NCI-H82 treated with DMSO at 0.1 percent for 48 hours (cell line): ENCODE measurements around the gene KLF2.

Source experiments
- DNase-seq: peaks from one replicate; lab custom pipeline; 2025; ENCODE audit not compliant: unreplicated experiment; lab: John Stamatoyannopoulos, UW

The KLF2 gene

DNA sequence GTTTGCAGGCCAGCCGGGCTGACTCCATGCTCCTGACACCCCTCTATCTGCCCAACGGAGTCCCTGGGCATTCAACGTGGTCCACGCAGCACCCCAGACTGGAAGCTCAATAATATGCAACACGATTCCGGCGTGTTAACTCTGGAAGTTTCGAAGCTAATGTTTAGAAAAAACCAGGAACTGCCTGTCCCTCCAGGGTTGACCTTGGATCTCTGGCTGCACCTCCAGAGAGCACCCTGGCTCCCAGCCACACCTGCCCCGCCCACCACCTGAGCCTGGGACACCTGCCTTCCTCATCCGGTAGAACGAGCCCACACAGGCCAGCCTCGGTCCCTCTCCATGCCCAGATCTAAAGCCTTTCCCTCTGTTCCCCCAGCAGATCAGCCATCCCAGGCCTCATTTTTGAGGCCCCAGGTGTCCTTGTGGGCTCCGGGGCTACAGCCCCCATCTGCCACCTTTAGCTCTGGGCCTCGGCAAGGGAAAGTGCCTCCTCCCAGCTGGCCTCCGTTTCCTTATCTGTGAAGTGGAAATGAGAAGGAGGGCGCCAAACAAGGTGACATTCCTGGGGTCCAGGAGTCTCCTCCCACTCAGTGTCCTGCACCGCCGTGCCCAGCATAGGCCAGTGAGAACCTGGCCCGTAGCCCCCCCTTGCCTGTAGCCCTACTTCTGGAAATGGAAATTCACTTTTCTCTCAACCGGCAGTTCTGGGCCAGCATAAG is 38.7 kb downstream of the KLF2 start:
- no peak for DNase-seq

DNA sequence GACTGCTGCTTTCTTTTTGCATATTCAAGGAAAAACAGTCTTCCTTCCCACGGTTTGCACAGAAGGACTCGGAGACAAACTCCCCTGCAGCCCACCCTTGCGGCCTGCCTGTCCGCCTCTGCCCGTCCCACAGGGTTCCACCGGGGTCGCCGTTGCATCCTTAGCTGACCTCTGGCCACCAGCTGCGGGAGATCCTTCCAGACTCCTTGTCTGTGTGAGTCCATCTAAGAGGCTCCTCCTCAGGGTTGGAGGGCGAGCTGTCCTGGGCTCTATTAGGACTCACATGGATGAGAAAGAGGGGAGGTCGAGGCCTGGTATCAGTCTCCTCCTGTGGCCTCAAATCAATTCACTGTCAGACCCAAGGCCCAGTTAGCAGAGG is 39.2 kb downstream of the KLF2 start:
- no peak for DNase-seq

DNA sequence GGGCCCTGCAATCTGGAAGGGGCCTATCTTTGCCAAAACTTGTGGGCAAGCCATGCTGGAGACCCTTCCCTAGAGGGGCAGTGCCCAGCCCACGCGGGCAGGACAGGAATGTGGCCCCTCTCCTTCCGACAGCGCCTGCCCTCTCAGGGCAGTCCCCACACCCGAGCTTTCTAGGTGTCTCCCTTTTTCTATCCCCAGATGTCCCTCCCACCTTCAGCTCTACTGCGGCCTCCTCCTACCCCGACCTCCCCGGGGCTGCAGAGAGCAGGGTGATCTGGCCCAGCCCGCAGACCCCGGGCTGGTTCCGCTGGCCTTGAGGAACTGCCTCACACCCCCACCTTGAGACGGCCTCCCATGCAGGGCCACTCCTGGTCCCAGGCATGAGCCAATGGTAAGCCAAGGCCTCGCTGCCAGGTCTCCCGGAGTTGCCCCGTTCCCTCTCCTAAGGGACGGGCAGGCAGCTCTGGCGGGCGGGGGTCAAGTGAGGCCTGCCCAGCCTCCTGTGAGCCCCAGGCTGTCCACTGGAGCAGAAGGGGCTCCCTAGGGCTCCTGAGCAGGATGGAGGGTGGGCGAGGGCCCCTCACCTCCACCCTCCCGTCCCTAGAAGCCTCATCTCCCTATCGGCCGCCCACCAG is 39.7 kb downstream of the KLF2 start:
- no peak for DNase-seq

DNA sequence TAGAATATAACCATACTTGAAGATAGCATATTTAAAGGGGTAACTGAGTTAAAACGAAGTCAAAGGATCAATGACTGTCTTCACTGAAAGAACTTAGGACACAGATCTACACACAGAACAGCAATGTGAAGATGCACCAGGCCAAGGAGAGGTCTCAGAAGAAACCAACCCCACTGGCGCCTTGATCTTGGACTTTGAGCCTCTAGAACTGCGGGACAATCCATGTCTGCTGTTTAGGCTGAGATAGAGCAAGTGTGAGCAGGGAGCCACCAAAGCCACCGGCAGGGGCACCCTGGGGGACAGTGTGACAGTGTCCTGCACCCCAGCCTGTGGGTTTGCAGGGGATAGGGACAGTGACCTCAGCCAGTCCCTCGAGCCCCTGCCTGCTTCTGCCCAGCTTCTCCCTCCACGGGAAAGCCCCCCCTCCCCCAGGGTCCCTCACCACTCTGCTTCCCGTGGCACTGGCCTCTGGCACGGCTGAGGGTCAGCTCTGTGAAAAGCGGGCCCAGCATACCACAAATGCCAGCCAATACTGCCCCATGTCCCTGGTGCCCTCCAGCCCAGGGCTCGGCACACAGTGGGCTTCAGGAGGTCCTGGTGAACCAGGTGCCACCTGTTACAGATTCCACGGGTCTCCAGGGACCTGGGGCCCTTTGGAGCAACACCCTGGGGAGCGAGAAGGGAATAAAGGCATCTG is 40.8 kb downstream of the KLF2 start:
- DNase-seq: no peak

DNA sequence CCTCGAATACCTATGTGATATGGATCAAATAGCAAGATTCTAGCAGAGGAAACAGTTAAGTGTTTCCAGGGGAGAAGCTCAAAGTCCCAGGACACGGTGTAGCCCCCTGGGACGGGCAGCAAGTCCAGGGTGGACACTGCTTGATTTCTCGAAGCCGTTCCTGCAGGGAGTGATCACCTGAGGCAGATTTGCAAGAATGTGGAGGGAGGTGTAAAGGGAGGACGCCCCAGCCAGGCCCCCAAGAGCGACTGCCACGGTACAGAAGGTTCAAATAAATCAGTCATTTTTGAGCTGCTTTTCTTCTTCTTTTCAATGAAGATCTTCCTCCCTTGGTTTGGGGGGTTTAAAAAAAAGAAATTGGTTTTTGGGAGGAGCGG is 41.4 kb downstream of the KLF2 start:
- no peak for DNase-seq

DNA sequence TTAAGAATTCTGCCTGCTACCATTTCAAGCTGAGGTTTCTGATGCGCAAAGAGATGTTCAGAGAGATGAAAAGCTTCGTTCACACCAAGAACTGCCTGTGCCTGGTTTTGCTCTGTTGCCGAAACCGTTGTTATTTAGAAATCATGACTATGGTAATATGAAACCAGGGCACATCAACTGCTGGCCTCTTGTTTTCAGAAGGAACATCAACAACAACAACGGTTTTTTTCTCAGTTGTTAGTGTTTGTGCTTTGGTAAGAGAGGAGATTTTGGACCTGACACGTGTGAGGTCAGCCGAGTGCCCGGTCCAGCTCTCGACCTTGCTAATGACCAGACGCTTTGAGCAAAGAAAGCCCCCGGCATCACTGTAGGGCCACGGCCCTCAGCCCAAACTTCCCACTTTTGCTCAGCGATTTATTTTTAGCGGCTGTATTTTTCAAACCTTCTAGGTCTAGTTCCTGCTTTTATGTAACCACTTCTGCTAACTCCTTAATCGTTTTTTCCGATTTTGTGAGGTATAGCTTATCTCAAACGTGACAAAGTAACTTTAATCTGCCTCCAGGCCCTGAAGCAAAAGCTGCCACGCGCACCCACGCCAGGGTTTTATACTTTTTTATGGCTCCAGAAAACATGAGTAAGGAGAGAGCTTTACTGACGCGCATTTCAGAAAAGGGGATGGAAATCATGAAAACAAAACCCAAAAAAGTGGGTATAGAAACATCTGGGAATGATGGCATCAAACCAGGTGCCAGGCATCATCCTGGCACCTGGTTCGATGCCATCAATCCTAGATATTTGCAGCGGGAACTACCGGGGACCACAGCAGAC is 42.0 kb downstream of the KLF2 start:
- no peak for DNase-seq

DNA sequence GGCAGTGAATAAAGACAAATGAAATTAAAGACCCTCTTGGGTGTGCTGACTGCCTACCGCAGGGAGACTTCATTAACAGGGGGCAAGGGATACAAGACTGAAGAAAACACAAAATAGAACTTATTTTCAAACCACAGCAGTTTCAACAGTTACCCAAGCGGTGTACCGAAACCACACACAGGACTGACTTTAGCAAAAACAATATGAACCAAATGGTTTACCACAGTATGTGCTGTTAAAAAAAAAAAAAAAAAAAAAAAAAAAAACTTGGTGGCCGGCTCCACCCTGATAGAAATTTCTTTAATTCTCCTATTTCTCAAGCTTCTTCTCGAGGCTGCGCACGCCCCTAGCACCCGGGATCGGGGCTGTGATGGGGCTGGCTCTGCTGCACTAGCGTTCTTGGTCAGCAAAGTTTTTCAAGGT is 42.6 kb downstream of the KLF2 start:
- no peak for DNase-seq

DNA sequence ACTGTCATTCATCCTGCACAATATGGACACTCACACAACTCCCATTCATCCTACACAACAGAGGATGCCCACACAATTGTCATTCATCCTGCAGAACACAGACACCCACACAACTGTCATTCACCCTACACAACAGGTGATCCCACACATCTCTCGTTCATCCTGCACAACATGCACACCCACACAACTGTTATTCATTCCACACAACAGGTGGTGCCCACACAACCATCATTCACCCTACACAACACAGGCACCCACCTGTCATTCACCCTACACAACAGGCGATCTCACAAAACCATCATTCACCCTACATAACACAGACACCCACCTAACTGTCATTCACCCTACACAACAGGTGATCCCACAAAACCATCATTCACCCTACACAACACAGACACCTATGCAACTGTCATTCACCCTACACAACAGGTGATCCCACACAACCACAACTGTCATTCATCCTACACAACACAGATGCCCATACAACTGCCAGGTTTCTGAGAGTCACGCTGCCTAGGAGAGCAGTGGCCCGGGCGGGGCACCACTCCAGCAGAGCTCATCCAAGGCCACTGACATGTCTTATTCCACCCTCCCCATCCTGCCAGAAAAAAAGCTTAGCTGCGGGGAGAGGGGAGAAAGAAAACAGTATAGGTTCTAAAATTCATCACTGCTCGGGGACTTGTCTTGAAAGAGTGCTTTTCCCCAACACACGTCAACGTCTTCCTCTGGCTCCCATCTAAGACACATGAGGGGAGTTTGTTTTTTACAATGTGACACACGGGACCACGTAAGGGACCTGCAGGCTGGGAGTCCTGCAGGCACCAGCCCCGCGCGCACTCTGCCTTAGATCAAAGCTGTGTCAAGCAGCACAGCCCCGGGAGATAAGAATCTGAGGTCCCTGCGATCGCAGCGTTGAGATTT is 44.0 kb downstream of the KLF2 start:
- DNase-seq: no peak

DNA sequence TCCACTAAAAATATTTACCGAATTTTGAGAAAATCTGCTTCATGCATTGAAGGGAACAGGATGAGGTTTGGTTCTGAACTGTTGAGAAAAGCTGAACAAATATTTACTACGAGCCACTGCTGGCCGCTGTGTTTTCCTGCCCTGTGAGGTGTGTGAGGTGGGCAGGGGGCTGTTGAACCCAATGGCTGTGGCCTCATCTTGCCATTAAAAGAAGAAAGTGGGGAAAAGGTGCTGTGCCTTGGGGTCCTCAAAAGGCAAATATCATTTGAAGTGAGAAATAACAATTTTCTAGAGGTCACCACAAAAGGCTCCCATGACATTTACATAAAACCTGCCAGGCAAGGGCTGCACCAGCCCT is 44.7 kb downstream of the KLF2 start:
- no peak for DNase-seq

DNA sequence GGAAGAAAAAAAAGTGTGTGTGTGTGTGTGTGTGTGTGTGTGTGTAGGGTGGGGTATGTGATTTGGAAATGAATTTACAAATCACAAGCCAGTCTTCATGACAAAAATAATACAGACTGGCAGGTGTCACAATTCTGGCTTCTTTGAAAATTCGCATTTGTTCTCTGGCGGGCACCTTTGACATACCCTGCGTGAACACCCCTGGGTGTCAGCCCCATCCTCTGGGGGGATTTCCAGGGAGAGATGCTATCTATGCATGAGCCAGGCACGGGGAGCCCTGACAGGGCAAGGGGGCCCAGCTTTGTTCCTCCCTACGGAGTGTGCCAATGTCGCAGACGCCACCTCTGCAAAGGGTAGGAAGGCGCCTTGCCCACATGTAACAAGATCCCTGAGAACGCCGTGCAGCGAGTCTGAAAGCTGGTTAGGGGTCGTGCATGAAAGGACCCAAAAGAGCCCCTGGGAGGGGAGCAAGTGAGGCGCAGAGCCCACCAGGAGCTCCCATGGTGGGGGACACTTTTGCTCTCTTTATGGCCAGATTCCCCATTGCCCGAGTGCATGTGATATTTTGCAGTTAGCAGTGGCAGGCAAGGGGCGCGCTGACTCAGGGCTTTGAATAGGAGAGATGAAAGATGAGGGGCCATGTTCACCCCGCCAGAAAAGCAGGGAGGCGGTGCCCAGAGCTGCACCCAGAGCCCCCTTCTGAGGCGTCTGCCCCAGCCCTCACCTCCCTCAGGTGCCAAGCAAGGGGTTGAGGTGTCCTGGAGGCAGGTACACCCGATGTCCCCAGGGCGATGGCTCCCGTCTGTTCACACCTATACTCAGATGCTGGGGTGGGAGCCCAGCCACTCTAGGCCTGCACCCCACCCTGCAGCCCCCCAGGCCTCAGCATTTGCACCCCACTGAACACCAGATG is 45.3 kb downstream of the KLF2 start:
- no peak for DNase-seq

DNA sequence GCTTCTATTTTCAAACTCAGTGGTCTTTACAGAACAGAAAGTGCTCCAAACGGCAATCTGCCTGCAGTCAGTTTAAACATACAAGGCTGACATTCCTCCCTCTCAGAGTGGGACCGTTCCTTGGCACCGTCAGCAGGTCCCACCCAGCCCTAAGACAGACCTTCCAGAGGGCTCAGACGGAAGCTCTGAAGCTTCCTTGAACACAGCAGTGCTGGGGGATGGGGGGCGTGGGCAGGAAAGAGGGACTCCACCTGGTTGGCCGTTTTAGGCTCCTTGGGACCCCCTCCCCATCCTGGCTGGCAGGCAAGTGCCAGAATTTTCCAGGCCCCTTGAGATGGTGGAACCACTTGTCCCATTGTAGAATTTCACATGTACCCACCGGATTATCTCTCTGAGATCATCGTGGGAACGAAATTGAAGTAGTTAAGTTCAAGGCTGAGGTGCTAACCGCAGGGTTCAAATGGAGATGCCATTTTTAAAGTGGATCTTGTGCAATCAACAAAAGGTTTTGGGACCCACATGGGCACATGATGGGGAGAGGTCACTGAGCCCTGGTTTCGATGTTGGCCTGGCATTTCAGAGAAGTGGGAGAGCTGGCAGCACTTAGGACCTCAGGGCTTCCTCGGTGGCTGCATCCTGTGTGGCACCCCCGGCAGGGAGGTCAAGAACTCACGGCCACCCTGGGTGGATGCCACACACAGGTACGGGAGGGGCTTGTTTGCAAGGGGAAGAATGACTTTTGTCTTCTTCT is 46.2 kb downstream of the KLF2 start:
- no peak for DNase-seq

DNA sequence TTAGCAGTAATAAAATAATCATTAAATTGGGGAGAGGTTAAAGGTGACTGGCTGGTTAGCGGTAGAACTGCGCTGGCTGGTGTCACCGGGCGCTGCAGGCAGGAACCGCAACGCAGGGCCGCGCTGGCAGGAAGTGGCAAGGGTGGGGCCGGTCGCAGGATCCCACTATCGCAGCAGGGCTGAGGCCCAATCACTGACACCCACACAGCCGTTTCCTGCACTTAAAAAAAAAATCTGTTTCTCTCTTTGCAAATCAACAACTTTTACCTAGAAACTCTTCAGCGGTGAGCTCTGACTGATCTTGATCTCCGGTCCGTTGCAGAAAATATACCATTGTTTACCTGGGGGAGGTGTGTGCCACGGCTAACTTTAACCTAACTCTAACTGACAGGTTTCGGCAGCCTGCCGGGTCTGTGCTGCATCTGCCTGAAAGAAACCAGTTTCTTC is 46.9 kb downstream of the KLF2 start:
- DNase-seq: no peak

DNA sequence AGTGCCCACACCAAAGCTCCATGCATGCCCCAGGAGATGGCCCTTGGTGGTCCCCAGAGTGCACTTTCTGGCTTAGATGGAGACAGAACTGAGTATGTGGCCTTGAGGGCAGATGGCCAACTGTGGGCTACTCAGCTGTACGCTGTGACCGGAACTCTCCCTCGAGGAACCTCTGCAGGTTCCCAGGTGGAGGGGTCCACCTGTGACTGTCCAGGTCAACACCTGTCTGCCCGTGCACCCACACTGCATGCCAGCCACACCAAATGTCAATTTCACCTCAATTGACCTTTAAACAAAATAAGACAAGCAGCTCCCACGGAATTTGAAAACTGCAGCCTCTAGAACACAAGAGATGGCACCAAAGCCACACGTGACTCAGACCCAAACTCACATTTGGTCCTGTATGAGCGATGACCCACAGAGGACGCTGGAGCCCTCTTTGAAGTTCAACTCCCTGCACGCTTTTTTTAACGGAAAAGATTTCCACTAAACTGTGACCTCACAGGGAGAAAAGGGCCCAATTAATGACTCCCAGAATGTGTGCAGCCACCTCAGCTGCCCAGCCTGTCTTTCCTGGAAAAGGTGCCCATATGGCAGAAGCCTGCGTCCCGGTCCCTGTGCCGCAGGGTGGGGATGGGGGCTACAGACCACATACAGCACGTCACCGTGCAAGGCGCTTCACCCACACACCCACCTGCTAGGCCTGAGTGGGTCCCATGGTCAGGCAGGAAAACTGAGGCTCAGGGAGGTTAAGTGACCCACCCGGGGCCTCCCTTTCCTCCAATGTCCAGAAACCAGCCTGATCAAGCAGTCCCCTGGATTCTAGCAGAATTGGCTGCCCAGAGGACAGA is 47.7 kb downstream of the KLF2 start:
- no peak for DNase-seq

DNA sequence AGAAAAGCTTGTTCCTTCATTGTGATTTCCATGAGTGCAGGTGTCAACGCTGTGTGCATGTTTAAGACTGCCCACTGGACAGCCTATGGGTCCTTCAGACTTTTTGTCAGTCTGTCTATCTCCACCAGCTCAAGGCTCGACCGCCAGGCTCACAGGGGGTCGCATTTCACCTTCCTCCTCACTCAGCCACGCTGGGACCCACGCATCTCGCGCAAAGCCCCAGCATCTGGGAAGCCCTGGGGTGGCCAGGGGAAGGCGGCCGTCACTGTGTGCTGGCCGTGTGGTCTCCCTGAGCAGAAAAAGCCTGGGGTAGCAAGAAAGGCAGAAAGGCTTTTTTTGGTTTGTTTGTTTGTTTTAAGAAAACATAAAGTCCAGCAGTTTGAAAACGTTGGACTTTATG is 48.5 kb downstream of the KLF2 start:
- no peak for DNase-seq

DNA sequence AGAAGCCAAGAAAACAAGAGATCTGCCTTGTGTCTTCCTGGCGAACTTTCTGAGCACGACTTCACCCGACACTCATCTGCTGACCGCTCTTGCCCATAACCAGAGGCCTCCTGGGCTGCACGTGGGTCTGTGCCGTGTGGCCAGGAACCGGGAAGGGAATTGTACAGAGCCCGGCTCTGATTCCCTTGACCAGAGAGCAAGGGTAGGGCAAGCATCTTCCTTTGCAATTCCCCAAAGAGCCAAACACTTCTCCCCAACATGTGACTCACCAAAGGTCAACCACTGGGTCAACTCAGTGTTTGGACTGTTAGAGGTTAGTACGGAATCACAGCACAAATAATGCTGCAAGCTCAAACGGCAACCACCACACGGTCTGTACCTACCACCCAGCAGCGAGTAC is 48.9 kb downstream of the KLF2 start:
- DNase-seq: no peak

DNA sequence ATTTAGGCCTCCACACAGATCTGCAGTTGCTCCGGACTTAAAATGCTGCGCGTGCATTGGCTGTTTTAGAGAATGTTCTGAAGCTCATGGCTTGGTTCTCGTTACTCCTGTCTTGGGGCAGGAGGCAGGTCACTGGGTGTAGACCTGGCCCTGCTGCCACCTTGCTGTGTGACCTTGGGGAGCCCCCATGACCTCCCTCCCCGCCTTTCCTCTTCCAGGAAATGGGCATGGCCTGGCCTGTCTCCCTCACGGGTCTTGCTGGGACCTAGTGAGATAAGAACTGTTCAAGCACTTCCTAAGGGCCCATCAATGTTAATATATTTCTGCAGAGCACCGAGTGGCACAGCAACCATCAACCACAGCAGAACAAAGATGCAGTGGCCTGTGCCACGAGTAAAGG is 49.4 kb downstream of the KLF2 start:
- no peak for DNase-seq

DNA sequence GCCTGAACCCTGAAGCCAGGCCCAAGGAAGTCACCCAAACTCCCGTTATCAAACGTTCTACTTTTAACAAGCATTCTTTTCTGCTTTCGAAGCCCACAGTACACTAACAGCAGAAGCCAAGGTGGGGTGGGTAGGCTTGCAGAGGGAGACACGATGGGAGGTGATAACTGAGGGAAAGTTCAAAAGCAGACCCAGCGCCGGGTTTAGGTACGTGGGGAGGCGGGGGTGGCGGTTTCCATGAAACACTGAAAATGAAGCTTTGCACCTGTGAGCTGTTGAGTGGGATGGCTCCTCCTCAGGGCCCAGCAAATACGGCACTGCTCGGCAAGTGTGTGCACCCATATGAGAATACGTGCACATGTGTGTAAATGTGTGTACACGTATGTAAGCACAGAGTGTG is 49.8 kb downstream of the KLF2 start:
- DNase-seq: no peak
